ENCODE data around the gene STX2.
"Not testable (repeated sequence)": the region's sequence is repeated elsewhere in the genome, so short reads cannot be mapped to it uniquely, and the experiment has no call there.

The STX2 gene

GRCh38 chr12:130799051-130799450 lies 40.0 kb downstream of the STX2 start:
- DNase-seq (ENCODE audit: low read depth) = no peak

DNA sequence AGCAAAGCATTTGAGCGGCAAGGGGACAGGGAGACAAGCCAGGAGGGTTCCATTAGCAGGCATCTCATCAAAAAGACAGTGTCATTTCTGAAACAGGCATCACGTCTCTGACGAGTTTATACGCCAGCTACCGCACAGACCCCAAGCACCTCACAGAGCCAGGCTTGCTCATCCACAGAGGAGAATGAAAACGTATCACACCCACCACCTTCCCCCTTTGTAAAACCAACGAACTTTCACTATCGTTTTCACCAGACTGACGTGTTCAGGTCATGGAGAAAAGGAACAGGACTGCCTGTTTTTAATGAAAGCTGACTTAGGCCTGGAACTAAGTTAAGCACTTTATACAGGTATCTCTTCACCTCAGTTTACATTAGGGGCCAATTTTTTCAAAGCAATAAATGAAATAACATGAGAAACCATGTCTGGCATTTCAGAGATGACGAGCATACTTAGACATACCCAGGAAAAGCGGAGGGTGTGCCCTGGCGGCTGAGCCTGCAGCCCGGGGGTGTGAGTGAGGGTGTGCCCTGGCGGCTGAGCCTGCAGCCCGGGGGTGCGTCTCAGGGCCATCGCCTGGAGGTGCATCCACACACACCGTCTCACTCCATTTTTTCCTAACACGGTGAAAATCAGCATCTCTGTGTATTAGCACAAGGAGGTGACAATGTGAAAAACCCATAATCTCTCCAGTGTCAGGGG lies 41.9 kb downstream of the STX2 start:
- DNase-seq (ENCODE audit: low read depth) = no peak

DNA sequence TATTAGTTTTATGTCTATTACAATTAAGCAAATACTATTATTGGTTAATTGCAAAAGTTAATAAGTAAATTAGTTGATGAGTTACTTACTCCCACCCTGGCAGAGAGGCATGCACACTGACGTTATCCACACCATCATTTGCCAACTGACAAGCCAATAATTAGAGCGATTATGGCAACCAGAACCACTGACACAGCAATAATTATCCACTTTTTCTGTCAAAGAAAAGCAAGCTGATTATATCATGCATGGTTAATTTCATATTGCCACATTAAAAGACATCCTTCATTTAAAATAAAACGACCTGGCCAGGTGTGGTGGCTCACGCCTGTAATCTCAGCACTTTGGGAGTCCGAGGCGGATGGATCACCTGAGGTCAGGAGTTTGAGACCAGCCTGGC lies 43.1 kb downstream of the STX2 start:
- no peak for DNase-seq (ENCODE audit: low read depth)

- DNase-seq (ENCODE audit: low read depth) = no peak
These were observed 45.5 kb downstream of the STX2 start for GRCh38 chr12:130793554-130793849.

GRCh38 chr12:130792821-130793553 lies 46.1 kb downstream of the STX2 start:
- DNase-seq (ENCODE audit: low read depth) = no peak

- no peak for DNase-seq (ENCODE audit: low read depth)
These were observed 47.4 kb downstream of the STX2 start for GRCh38 chr12:130791629-130792028.

- DNase-seq (ENCODE audit: low read depth) = no peak
These were observed 50.5 kb downstream of the STX2 start for GRCh38 chr12:130788515-130788914.

DNA sequence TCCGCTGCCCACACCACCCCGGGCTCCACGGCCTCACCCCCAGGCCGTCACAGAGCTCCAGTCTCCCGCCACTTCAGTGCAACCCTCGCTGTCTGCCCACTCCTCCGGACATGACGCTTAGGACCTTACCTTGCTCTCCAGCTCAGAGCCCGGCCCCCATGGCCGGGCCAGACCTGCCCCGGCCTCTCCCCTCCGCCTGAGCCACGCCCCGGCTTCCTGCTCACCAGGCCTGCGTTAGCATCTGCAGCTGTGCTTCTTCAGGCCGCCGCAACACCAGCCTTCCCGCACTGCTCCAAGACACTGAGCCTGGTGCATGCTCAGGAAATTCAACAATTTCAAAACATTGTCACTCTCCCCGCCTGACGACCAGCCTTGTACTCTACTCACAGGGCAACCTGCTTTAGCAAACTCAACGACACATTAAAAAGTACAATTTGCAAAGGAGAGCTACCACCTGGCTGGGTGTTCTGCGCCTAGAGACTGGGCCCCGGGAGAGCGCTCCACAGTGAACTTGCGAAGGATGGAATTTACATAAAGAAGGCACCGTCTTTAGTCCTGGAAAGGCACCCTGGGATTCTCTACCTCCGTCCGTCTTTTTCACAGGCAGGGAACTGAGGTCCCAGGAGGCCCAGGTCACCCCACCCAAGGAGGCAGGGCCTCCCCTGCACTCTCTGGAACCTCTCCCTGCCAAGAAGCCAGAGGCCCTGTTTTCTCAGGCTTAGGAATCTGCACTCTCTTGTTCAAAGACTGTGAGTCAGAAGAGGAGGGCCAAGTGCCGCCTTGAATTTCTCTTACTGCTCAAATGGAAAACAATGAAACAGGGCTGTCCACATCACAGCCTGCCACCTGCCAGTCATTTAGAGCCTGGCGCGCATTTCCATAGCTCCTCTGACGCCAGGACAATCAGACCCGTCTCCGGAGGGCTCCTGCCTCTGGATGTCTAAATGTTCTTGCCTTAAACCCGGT lies 51.3 kb downstream of the STX2 start:
- no peak for DNase-seq (ENCODE audit: low read depth)

- DNase-seq (ENCODE audit: low read depth) = no peak
These were observed 52.0 kb downstream of the STX2 start for GRCh38 chr12:130787041-130787440.

DNA sequence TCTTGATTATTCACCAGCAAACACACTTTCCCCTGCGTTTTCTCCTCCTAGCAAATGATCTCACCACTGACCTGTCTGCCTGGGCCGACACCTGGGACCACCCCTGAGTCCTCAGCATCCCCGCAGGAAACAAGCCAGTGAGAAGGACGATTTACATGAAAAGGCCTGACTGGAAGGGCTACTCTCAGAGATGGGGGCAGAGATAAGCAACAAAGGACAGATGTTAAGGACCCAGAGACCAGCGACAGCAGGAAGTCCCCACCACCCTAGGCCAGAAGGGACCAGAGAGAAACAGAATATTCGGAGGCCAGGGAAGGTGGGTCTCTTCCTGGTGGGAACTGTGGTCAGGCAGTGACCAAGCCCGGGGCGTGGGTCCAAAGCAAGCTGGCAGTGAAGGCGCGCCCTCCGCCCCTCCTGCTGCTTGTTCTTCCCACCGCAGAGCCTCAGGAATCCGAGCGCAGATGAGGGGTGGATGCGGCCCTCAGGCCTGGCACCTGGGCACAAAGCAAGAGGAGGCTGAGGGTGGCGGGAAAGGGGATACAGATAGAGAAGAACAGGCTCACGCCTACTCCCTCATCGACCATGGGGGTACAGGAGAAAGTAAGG lies 55.8 kb downstream of the STX2 start:
- no peak for DNase-seq (ENCODE audit: low read depth)

- DNase-seq (ENCODE audit: low read depth) = not testable (repeated sequence)
These were observed 56.8 kb downstream of the STX2 start for GRCh38 chr12:130782245-130782644.

- DNase-seq (ENCODE audit: low read depth) = no peak
These were observed 58.0 kb downstream of the STX2 start for GRCh38 chr12:130780880-130781575.

DNA sequence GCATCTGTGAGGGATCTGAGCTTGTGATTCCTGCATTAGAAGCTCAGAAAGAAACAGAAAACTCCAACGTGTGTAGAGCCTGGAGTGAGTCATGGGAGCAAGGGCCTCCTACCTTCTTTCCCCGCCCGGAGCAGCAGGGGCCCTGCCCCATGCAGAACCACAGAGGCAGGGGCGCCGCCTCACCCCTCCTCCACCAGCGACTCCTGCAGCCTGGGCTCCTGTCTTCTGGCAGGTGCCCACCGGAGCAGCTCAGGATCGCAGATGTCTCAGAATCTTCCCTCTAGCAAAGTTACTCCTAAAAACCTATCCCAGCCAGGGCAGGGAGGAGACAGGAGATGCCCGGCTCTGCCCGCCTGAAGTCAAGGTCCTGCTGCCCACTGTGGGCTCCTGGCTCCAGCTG lies 58.7 kb downstream of the STX2 start:
- DNase-seq (ENCODE audit: low read depth) = no peak

DNA sequence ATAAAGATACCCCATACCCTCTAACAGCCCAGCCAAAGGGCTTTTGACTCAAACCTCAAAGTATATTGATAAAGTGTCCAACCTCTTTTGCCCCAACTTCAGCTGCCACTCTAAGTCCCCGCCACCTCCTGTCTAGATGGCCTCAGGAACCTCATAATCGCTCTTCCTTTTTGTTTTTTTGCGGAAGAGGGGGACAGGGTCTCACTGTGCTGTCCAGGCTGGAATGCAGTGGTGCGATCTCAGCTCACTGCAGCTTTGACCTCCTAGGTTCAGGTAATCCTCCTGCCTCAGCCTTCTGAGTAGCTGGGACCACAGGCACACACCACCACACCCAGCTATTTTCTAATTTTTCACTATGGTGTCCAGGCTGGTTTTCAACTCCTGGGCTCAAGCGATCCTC lies 60.3 kb downstream of the STX2 start:
- DNase-seq (ENCODE audit: low read depth) = no peak

DNA sequence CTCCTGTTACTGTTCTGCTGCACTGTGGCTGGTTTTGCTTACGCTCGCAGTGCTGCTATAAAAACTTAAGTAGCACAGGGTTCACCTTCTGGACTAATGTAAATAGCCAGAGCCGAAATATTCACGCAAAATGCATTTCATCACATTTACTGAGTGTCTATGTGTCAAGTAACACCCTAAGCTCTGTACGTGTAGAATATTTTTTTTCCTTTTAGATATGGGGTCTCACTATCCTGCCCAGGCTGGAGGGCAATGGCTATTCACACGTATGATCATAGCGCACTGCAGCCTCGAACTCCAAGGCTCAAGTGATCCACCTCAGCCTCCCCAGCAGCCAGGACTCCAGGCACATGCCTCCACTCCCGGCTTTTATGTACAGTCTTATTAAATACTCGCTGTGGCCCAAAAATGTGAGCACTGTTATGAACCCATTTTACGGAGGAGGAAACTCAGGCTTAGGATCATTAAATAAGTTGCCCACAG lies 62.2 kb downstream of the STX2 start:
- DNase-seq (ENCODE audit: low read depth) = no peak

DNA sequence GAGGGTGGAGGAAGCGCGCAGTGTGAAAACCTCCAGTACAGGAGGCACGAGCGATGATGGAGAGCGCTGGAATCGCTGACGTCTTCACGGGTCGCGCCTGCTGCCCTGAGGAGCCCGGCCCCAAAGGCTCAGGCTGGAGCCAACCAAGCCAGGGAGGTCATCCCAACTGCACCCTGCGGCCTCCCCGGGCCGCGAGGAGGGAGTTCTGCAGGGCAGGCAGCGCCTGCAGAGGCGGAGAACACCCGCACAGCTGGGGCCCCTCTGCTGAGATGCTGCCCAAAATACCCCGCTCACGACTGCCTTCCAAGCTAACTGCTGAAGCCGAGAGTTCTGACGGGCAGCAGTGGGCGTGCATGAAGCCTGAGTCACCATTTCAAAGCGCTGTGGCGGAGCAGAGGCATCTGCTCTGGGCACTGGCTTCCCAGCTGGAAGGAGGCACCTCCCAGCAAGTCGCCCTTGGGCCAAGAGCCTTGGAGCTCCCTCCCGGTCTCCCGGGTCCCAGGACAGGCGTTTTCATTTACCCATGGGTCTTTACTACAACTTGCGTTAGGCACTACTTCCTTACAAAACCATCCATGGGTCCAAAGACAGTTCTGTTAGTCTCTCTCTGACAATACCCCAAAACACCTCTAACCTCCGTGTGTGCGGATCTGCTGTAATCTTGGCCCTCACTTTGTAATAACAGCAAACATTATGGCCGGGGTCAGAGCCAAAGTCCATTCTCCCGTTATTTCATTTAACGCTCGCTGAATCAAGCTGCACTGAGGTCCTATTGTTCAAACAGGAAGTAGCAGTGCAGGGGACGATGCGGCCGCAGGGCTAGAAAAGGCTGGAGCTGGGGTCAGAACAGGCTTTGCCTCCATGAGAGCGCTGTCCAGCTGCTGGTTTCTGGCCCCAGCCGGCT lies 62.8 kb downstream of the STX2 start:
- DNase-seq (ENCODE audit: low read depth) = no peak

DNA sequence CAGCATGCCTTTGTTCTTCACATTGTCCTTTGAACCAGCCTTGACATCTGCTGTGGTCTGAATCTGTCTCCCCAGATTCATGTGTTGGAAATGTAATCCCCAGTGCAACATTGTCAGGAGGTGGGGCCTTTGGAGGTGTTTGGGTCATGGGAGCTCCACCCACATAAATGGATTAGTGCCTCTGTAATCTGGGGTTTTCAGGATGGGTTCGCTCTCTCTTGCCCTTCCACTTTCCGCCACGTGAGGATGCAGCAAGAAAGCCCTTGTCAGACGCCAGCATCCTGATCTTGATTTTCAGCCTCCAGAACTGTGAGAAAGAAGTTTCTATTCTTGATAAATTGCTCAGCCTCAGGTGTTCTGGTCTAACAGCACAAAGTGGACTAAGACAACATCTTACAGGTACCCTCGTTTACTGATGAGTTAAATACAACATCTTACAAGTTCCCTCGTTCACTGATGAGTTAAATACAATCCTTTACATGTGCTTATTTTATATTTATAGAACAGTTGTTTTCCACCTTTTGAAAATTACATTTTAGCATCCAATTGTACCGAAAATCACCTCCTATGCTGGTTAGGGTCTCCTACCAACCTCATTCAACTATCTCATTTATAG lies 68.5 kb downstream of the STX2 start:
- no peak for DNase-seq (ENCODE audit: low read depth)

DNA sequence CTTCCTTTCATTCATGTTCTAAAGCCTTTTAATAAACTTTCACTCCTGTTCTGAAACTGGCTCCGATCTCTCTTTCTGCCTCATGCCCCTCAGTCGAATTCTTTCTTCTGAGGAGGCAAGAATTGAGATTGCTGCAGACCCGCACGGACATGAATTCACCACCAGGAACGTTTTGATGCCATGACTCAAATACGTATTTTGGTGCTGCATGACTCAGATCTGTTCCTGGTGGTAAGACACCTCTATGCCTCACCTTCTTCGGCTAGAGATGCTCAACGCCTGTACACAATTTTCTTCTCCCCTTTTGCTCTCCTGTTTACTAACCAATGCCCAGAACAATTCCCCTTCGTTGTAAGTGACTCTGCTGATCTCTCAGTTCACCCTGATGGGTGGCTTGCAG lies 70.9 kb downstream of the STX2 start:
- no peak for DNase-seq (ENCODE audit: low read depth)

DNA sequence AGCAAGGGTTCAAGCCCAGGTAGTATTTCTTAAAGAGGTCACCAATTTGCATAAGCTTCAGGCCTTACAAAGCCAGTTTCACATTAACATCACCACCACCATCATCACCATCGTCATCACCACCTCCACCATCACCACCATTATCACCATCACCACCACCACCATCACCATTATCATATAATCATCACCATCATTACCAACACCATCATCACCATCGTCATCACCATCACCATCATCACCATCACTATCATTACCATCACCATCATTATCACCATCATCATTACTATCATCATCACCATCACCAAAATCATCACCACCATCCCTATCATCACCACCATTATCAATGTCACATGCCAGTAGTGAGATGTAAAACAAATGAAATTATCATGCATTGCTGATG lies 72.6 kb downstream of the STX2 start:
- DNase-seq (ENCODE audit: low read depth) = no peak

DNA sequence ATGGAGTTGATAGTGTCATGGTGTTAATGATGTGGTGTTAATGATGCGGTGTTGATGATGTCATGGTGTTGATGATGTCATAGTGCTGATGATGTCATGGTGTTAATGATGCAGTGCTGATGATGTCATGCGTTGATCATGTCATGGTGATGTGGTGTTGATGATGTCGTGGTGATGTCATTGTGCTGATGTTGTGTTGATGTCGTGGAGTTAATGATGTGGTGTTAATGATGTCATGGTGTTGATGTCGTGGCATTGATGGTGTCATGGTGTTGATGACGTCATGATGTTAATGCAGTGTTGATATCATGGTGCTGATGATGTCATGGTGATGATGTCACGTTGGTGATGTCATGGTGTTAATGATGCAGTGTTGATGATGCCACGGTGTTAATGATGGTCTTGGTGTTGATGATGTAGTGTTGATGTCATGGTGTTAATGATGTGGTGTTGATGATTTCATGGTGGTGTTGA lies 73.8 kb downstream of the STX2 start:
- DNase-seq (ENCODE audit: low read depth) = no peak

Data from stimulated activated CD8-positive, alpha-beta memory T cell treated with anti-CD3 and anti-CD28 coated beads, Interleukin-12 subunit alpha, Interleukin-12 subunit beta, amount 100 ng/mL, for 1 hour (primary cell).